HCT116 (cell line): ENCODE measurements around the gene TYK2. TPM values are rescaled to one million over a fixed set of nuclear protein-coding genes. Genes with fewer than 3 reads are reported as not detected.
A peak's percentile ranks its signal among the peaks of the same experiment; 100 is the strongest.

Experiments used
- ATAC-seq: fragments of 200-7000 bp; cut with Tn5 transposase; 2 replicates; pipeline ENCODE4 v1.9.1; 2020; ENCODE audit warnings: mild to moderate bottlenecking, moderate library complexity
- BruUV-seq: library from RNA; stranded (reverse); fragments of 400-500 nt; replicated peaks from 2 replicates; lab custom pipeline; 2021; lab: Mats Ljungman, UMichigan
- CTCF ChIA-PET: fragments of 300-600 bp; sonication (Branson Sonifier 250); formaldehyde crosslinking; loops from one replicate; lab custom pipeline; 2021; ENCODE audit warnings: antibody characterized with exemption; lab: Charles Lee
- POLR2A ChIA-PET: fragments of 300-600, 350-600 bp; sonication (Branson Sonifier 250); formaldehyde crosslinking; loops from one replicate; lab custom pipeline; 2021; ENCODE audit warnings: antibody characterized with exemption; lab: Charles Lee
- RAD21 ChIA-PET, 2 experiments: fragments of 300-600 bp; sonication (Branson Sonifier 250); formaldehyde crosslinking; loops; one replicate each; lab custom pipeline; 2023; ENCODE audit warnings: low total read pairs in 2 of 2; ENCODE audit not compliant: uncharacterized antibody in 2 of 2, unreplicated experiment in 2 of 2, low non-redundant PET in 1 of 2; lab: Charles Lee
- DNase-seq: peaks from one replicate; pipeline ENCODE4 v3.0.0-alpha.2; 2010; ENCODE audit warnings: low read depth, low spot score
- H2AFZ ChIP-seq: fragments of 200-600 bp; shearing (Covaris generic), sonication (generic); 2 replicates; pipeline ENCODE4 v1.6.1; 2017; ENCODE audit warnings: low read depth, mixed run types, mixed read lengths, antibody characterized with exemption, low read length; ENCODE audit not compliant: poor library complexity, severe bottlenecking
- H3K27ac ChIP-seq: 2 replicates; pipeline ENCODE4 v1.5.1; 2012; ENCODE audit warnings: low read depth, low read length
- H3K27me3 ChIP-seq: fragments of 200-600 bp; sonication (generic); 2 replicates; pipeline ENCODE4 v1.6.1; 2016; ENCODE audit warnings: mixed run types, low read length, mixed read lengths; ENCODE audit not compliant: insufficient read depth
- H3K36me3 ChIP-seq, 2 experiments: fragments of 200-500 bp in 1 of 2; fragments of 200-600 bp in 1 of 2; sonication (Bioruptor generic) in 1 of 2; sonication (generic) in 1 of 2; 2 replicates each; pipeline versions ENCODE4 v1.5.1 to v1.6.1; 2014 to 2016; ENCODE audit warnings: low read length in 2 of 2, inconsistent platforms in 1 of 2, mixed read lengths in 1 of 2, mixed run types in 1 of 2; ENCODE audit not compliant: insufficient read depth in 2 of 2, control insufficient read depth in 1 of 2
- H3K4me1 ChIP-seq, 2 experiments: fragments of 200-600 bp in 1 of 2; sonication (generic) in 1 of 2; 2 replicates each; pipeline versions ENCODE4 v1.5.1 to v1.6.1; 2012 to 2017; ENCODE audit warnings: low read length in 2 of 2, inconsistent platforms in 1 of 2, mild to moderate bottlenecking in 1 of 2, mixed read lengths in 1 of 2, mixed run types in 1 of 2, moderate library complexity in 1 of 2; ENCODE audit not compliant: insufficient read depth in 2 of 2, control insufficient read depth in 1 of 2
- H3K4me2 ChIP-seq: fragments of 200-600 bp; sonication (generic); 2 replicates; pipeline ENCODE4 v1.6.1; 2017; ENCODE audit warnings: mixed run types, low read length, mixed read lengths
- H3K4me3 ChIP-seq, 2 experiments: fragments of 200-600 bp in 1 of 2; sonication (generic) in 1 of 2; replicated peaks in 1 of 2; 2 replicates each; pipeline ENCODE4 v1.5.1; 2011 to 2016; ENCODE audit warnings: low read length in 2 of 2, control low read depth in 1 of 2, low read depth in 1 of 2, mild to moderate bottlenecking in 1 of 2, mixed read lengths in 1 of 2, mixed run types in 1 of 2
- H3K79me2 ChIP-seq: fragments of 200-600 bp; sonication (generic); 2 replicates; pipeline ENCODE4 v1.6.1; 2017; ENCODE audit warnings: mild to moderate bottlenecking, mixed run types, low read length, moderate library complexity, mixed read lengths; ENCODE audit not compliant: insufficient read depth
- H3K9ac ChIP-seq: fragments of 200-600 bp; sonication (generic); 2 replicates; pipeline ENCODE4 v1.6.1; 2016; ENCODE audit warnings: low read length, mixed read lengths
- H3K9me2 ChIP-seq: fragments of 200-600 bp; sonication (generic), shearing (Covaris generic); 2 replicates; pipeline ENCODE4 v1.6.1; 2017; ENCODE audit warnings: mixed run types, mild to moderate bottlenecking, moderate library complexity; ENCODE audit not compliant: insufficient read depth
- H3K9me3 ChIP-seq, 2 experiments: fragments of 200-500 bp in 1 of 2; fragments of 200-600 bp in 1 of 2; sonication (Bioruptor generic) in 1 of 2; sonication (generic) in 1 of 2; 2 replicates each; pipeline ENCODE4 v1.6.1; 2014 to 2017; ENCODE audit warnings: low read length in 2 of 2, mixed read lengths in 2 of 2, inconsistent platforms in 1 of 2, low read depth in 1 of 2, mild to moderate bottlenecking in 1 of 2, mixed run types in 1 of 2, moderate library complexity in 1 of 2; ENCODE audit not compliant: control insufficient read depth in 1 of 2, insufficient read depth in 1 of 2
- H4K20me1 ChIP-seq: fragments of 200-600 bp; sonication (generic), shearing (Covaris generic); 2 replicates; pipeline ENCODE4 v1.6.1; 2017; ENCODE audit warnings: mixed run types, mild to moderate bottlenecking, moderate library complexity; ENCODE audit not compliant: insufficient read depth
- CBX3 ChIP-seq: IDR thresholded peaks from 2 replicates; pipeline ENCODE4 v1.6.1; 2012; ENCODE audit warnings: low read depth
- CEBPB ChIP-seq: IDR thresholded peaks from 2 replicates; pipeline ENCODE4 v1.6.1; 2012; ENCODE audit warnings: low read depth
- CTCF ChIP-seq, 3 experiments: fragments of 200-600 bp in 1 of 3; sonication (generic) in 1 of 3; IDR thresholded peaks in 2 of 3; conservative IDR thresholded peaks in 1 of 3; 2 replicates each; pipeline ENCODE4 v1.5.1; 2012 to 2017; ENCODE audit warnings: low read depth in 2 of 3, low read length in 2 of 3, antibody characterized with exemption in 1 of 3, borderline replicate concordance in 1 of 3, control low read depth in 1 of 3, mild to moderate bottlenecking in 1 of 3, mixed read lengths in 1 of 3, mixed run types in 1 of 3, moderate library complexity in 1 of 3; ENCODE audit not compliant: insufficient read depth in 1 of 3
- ELF1 ChIP-seq: IDR thresholded peaks from 2 replicates; pipeline ENCODE4 v1.6.1; 2012; ENCODE audit warnings: low read depth, borderline replicate concordance
- FOSL1 ChIP-seq: IDR thresholded peaks from 2 replicates; pipeline ENCODE4 v1.6.1; 2012; ENCODE audit warnings: low read depth
- JUND ChIP-seq: IDR thresholded peaks from 2 replicates; pipeline ENCODE4 v1.6.1; 2012
- MAX ChIP-seq: IDR thresholded peaks from 2 replicates; pipeline ENCODE4 v1.6.1; 2012
- RAD21 ChIP-seq: IDR thresholded peaks from 2 replicates; pipeline ENCODE4 v1.6.1; 2012; ENCODE audit warnings: low read depth, mild to moderate bottlenecking
- TCF7L2 ChIP-seq: IDR thresholded peaks from 2 replicates; pipeline ENCODE4 v1.7.0; 2011; ENCODE audit warnings: borderline replicate concordance, inconsistent platforms; ENCODE audit not compliant: insufficient read depth, insufficient read length; ENCODE audit errors: extremely low read depth
- YY1 ChIP-seq: IDR thresholded peaks from 2 replicates; pipeline ENCODE4 v1.6.1; 2011; ENCODE audit warnings: low read length, low read depth, moderate library complexity, mild to moderate bottlenecking; ENCODE audit not compliant: insufficient replicate concordance; ENCODE audit errors: extremely low read depth
- ZBTB33 ChIP-seq: IDR thresholded peaks from 2 replicates; pipeline ENCODE4 v1.6.1; 2011; ENCODE audit warnings: mild to moderate bottlenecking, low read length, moderate library complexity; ENCODE audit not compliant: insufficient replicate concordance; ENCODE audit errors: extremely low read depth
- intact Hi-C: fragments of 100-400 bp; cut with micrococcal nuclease; formaldehyde crosslinking; loops from 2 replicates; pipeline ENCODE4 v1.10.0; 2022
- total RNA-seq: library from RNA; stranded (reverse); gene quantifications from one replicate; pipeline ENCODE4 v1.2.1, GENCODE V29; 2021; ENCODE audit not compliant: unreplicated experiment

Gene TYK2
- total RNA-seq, 1 experiment from 2014 or later, result 110 TPM

GRCh38 chr19:10352764-10353671 lies 27.4 kb downstream of the TYK2 start:
- ATAC-seq (peak; percentile 11), DNase-seq (no peak)
- H3K4me3 ChIP-seq, result no peak overlapping the region
- peaks cover under 1 to 14% of the 10 kb centered on the region in 2 experiments; a peak in 3 of 4 replicates for H3K36me3 ChIP-seq
- no peaks in the 10 kb centered on the region for H3K27me3 ChIP-seq
- TF ChIP-seq CTCF (IDR thresholded peaks at IDR 0.05 in 2 of 3, conservative IDR thresholded peaks at IDR 0.05 in 1 of 3; ENCODE audit: borderline replicate concordance in 1 of 3, insufficient read depth in 1 of 3, low read depth in 2 of 3, low read length in 2 of 3), result no peak
- no peak for TF ChIP-seq CEBPB
- TF ChIP-seq MAX, result no peak
- TF ChIP-seq ZBTB33, result no peak
- TF ChIP-seq YY1, result no peak
- TF ChIP-seq FOSL1, result no peak
- TF ChIP-seq CBX3, result no peak
- no peak for TF ChIP-seq ELF1
- TF ChIP-seq TCF7L2, result no peak
- TF ChIP-seq RAD21, result no peak
- no peak for TF ChIP-seq JUND
- ChIA-PET CTCF (no interaction called here), RAD21 (no interaction called here), POLR2A (no interaction called here)
- H3K79me2 ChIP-seq, result no peaks in the 10 kb centered on the region
- no peaks in the 10 kb centered on the region for H4K20me1 ChIP-seq
- intact Hi-C loops, result no loop called here
- no peak overlapping the region for H2AFZ ChIP-seq
- H3K27ac ChIP-seq, result no peak overlapping the region; the same call in 1 of the 2 replicates
- H3K9ac ChIP-seq, result no peak overlapping the region
- H3K4me1 ChIP-seq, result no peaks in the 10 kb centered on the region; a peak in 1 of 4 replicates
- no peaks in the 10 kb centered on the region for H3K9me2 ChIP-seq
- BruUV-seq, result no TSS peak
- H3K9me3 ChIP-seq, result no peaks in the 10 kb centered on the region
- no peak overlapping the region for H3K4me2 ChIP-seq
